HCT116 (cell line): ENCODE data around the gene JPH3. TPM values are rescaled to one million over a fixed set of nuclear protein-coding genes. Genes with fewer than 3 reads are reported as not detected.

Experiments used
- ATAC-seq: fragments of 200-7000 bp; cut with Tn5 transposase; 2 replicates; pipeline ENCODE4 v1.9.1; 2020; ENCODE audit warnings: mild to moderate bottlenecking, moderate library complexity
- BruUV-seq: library from RNA; stranded (reverse); fragments of 400-500 nt; replicated peaks from 2 replicates; lab custom pipeline; 2021; lab: Mats Ljungman, UMichigan
- CTCF ChIA-PET: fragments of 300-600 bp; sonication (Branson Sonifier 250); formaldehyde crosslinking; loops from one replicate; lab custom pipeline; 2021; ENCODE audit warnings: antibody characterized with exemption; lab: Charles Lee
- POLR2A ChIA-PET: fragments of 300-600, 350-600 bp; sonication (Branson Sonifier 250); formaldehyde crosslinking; loops from one replicate; lab custom pipeline; 2021; ENCODE audit warnings: antibody characterized with exemption; lab: Charles Lee
- RAD21 ChIA-PET, 2 experiments: fragments of 300-600 bp; sonication (Branson Sonifier 250); formaldehyde crosslinking; loops; one replicate each; lab custom pipeline; 2023; ENCODE audit warnings: low total read pairs in 2 of 2; ENCODE audit not compliant: uncharacterized antibody in 2 of 2, unreplicated experiment in 2 of 2, low non-redundant PET in 1 of 2; lab: Charles Lee
- DNase-seq: peaks from one replicate; pipeline ENCODE4 v3.0.0-alpha.2; 2010; ENCODE audit warnings: low read depth, low spot score
- H2AFZ ChIP-seq: fragments of 200-600 bp; shearing (Covaris generic), sonication (generic); 2 replicates; pipeline ENCODE4 v1.6.1; 2017; ENCODE audit warnings: low read depth, mixed run types, mixed read lengths, antibody characterized with exemption, low read length; ENCODE audit not compliant: poor library complexity, severe bottlenecking
- H3K27ac ChIP-seq: 2 replicates; pipeline ENCODE4 v1.5.1; 2012; ENCODE audit warnings: low read depth, low read length
- H3K27me3 ChIP-seq: fragments of 200-600 bp; sonication (generic); 2 replicates; pipeline ENCODE4 v1.6.1; 2016; ENCODE audit warnings: mixed run types, low read length, mixed read lengths; ENCODE audit not compliant: insufficient read depth
- H3K36me3 ChIP-seq, 2 experiments: fragments of 200-500 bp in 1 of 2; fragments of 200-600 bp in 1 of 2; sonication (Bioruptor generic) in 1 of 2; sonication (generic) in 1 of 2; 2 replicates each; pipeline versions ENCODE4 v1.5.1 to v1.6.1; 2014 to 2016; ENCODE audit warnings: low read length in 2 of 2, inconsistent platforms in 1 of 2, mixed read lengths in 1 of 2, mixed run types in 1 of 2; ENCODE audit not compliant: insufficient read depth in 2 of 2, control insufficient read depth in 1 of 2
- H3K4me1 ChIP-seq, 2 experiments: fragments of 200-600 bp in 1 of 2; sonication (generic) in 1 of 2; 2 replicates each; pipeline versions ENCODE4 v1.5.1 to v1.6.1; 2012 to 2017; ENCODE audit warnings: low read length in 2 of 2, inconsistent platforms in 1 of 2, mild to moderate bottlenecking in 1 of 2, mixed read lengths in 1 of 2, mixed run types in 1 of 2, moderate library complexity in 1 of 2; ENCODE audit not compliant: insufficient read depth in 2 of 2, control insufficient read depth in 1 of 2
- H3K4me2 ChIP-seq: fragments of 200-600 bp; sonication (generic); 2 replicates; pipeline ENCODE4 v1.6.1; 2017; ENCODE audit warnings: mixed run types, low read length, mixed read lengths
- H3K4me3 ChIP-seq, 2 experiments: fragments of 200-600 bp in 1 of 2; sonication (generic) in 1 of 2; replicated peaks in 1 of 2; 2 replicates each; pipeline ENCODE4 v1.5.1; 2011 to 2016; ENCODE audit warnings: low read length in 2 of 2, control low read depth in 1 of 2, low read depth in 1 of 2, mild to moderate bottlenecking in 1 of 2, mixed read lengths in 1 of 2, mixed run types in 1 of 2
- H3K79me2 ChIP-seq: fragments of 200-600 bp; sonication (generic); 2 replicates; pipeline ENCODE4 v1.6.1; 2017; ENCODE audit warnings: mild to moderate bottlenecking, mixed run types, low read length, moderate library complexity, mixed read lengths; ENCODE audit not compliant: insufficient read depth
- H3K9ac ChIP-seq: fragments of 200-600 bp; sonication (generic); 2 replicates; pipeline ENCODE4 v1.6.1; 2016; ENCODE audit warnings: low read length, mixed read lengths
- H3K9me2 ChIP-seq: fragments of 200-600 bp; sonication (generic), shearing (Covaris generic); 2 replicates; pipeline ENCODE4 v1.6.1; 2017; ENCODE audit warnings: mixed run types, mild to moderate bottlenecking, moderate library complexity; ENCODE audit not compliant: insufficient read depth
- H3K9me3 ChIP-seq, 2 experiments: fragments of 200-500 bp in 1 of 2; fragments of 200-600 bp in 1 of 2; sonication (Bioruptor generic) in 1 of 2; sonication (generic) in 1 of 2; 2 replicates each; pipeline ENCODE4 v1.6.1; 2014 to 2017; ENCODE audit warnings: low read length in 2 of 2, mixed read lengths in 2 of 2, inconsistent platforms in 1 of 2, low read depth in 1 of 2, mild to moderate bottlenecking in 1 of 2, mixed run types in 1 of 2, moderate library complexity in 1 of 2; ENCODE audit not compliant: control insufficient read depth in 1 of 2, insufficient read depth in 1 of 2
- H4K20me1 ChIP-seq: fragments of 200-600 bp; sonication (generic), shearing (Covaris generic); 2 replicates; pipeline ENCODE4 v1.6.1; 2017; ENCODE audit warnings: mixed run types, mild to moderate bottlenecking, moderate library complexity; ENCODE audit not compliant: insufficient read depth
- CBX3 ChIP-seq: IDR thresholded peaks from 2 replicates; pipeline ENCODE4 v1.6.1; 2012; ENCODE audit warnings: low read depth
- ELF1 ChIP-seq: IDR thresholded peaks from 2 replicates; pipeline ENCODE4 v1.6.1; 2012; ENCODE audit warnings: low read depth, borderline replicate concordance
- FOSL1 ChIP-seq: IDR thresholded peaks from 2 replicates; pipeline ENCODE4 v1.6.1; 2012; ENCODE audit warnings: low read depth
- POLR2AphosphoS5 ChIP-seq: IDR thresholded peaks from 2 replicates; pipeline ENCODE4 v1.6.1; 2011; ENCODE audit warnings: mild to moderate bottlenecking, low read depth, low read length, moderate library complexity
- SP1 ChIP-seq: IDR thresholded peaks from 2 replicates; pipeline ENCODE4 v1.6.1; 2012; ENCODE audit warnings: low read depth
- ZFX ChIP-seq: fragments of 450-650 bp; IDR thresholded peaks from 2 replicates; pipeline ENCODE4 v1.6.1; 2017
- intact Hi-C: fragments of 100-400 bp; cut with micrococcal nuclease; formaldehyde crosslinking; loops from 2 replicates; pipeline ENCODE4 v1.10.0; 2022
- total RNA-seq: library from RNA; stranded (reverse); gene quantifications from one replicate; pipeline ENCODE4 v1.2.1, GENCODE V29; 2021; ENCODE audit not compliant: unreplicated experiment
- TF ChIP-seq, protein P1 (sequence below), 3 experiments: fragments of 200-600 bp in 1 of 3; sonication (generic) in 1 of 3; IDR thresholded peaks in 2 of 3; conservative IDR thresholded peaks in 1 of 3; 2 replicates each; pipeline ENCODE4 v1.5.1; 2012 to 2017; ENCODE audit warnings: low read depth in 2 of 3, low read length in 2 of 3, antibody characterized with exemption in 1 of 3, borderline replicate concordance in 1 of 3, control low read depth in 1 of 3, mild to moderate bottlenecking in 1 of 3, mixed read lengths in 1 of 3, mixed run types in 1 of 3, moderate library complexity in 1 of 3; ENCODE audit not compliant: insufficient read depth in 1 of 3
- TF ChIP-seq, protein P2 (sequence below): IDR thresholded peaks from 2 replicates; pipeline ENCODE4 v1.6.1; 2012; ENCODE audit warnings: low read depth

The JPH3 gene
- total RNA-seq, 1 experiment from 2014 or later: 0.10 TPM

DNA sequence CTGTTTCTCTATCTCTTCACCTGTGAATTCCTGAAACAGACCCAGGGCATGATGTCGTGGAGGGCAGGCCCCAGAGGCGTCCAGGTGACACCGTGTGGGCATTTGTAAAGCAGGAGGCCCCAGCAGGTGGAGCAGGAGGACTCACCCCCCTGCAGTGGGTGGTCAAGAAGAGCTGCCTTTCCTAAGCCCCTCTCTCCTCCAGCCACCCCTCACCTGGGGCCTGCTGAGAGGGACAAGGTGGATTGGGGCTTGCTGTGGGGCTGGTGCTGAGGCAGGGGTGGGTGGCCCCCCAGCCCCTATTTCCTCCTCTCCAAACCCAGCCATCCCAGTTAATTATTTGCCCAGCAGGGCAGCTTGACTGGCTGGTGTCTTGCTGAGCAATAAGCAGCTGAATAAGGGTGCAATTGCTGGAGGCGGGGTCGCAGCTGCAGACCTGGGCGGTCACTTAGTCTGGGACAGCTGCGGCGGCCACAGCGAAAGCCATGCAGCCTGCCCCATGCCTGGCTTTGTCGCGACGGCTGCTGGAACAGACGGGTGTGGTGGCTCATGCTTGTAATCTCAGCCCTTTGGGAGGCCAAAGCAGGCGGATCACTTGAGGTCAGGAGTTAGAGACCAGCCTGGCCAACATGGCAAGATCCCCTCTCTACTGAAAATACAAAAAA lies 56.4 kb downstream of the JPH3 start:
- BruUV-seq: no TSS peak
- H2AFZ ChIP-seq: no peak overlapping the region
- ATAC-seq (no peak), DNase-seq (no peak)
- intact Hi-C loops: no loop called here
- no peaks in the 10 kb centered on the region for H3K36me3 ChIP-seq
- CTCF ChIA-PET: interaction anchor here (1.4 kb wide), 1 partner anchor 110 kb away, joined by 6 read pairs; no protein-coding TSS in a partner anchor
- peaks cover 10% of the 10 kb centered on the region; the same call in 1 of the 2 replicates for H3K27me3 ChIP-seq
- RAD21 ChIA-PET: no interaction called here
- no peaks in the 10 kb centered on the region for H3K9me3 ChIP-seq
- no peak overlapping the region for H3K27ac ChIP-seq
- H4K20me1 ChIP-seq: no peaks in the 10 kb centered on the region
- H3K4me3 ChIP-seq: no peak overlapping the region
- no peak overlapping the region for H3K9ac ChIP-seq
- TF ChIP-seq FOSL1 (no peak), SP1 (no peak), ZFX (no peak), CBX3 (no peak), POLR2AphosphoS5 (no peak), ELF1 (no peak)
- TF ChIP-seq, protein P1, sequence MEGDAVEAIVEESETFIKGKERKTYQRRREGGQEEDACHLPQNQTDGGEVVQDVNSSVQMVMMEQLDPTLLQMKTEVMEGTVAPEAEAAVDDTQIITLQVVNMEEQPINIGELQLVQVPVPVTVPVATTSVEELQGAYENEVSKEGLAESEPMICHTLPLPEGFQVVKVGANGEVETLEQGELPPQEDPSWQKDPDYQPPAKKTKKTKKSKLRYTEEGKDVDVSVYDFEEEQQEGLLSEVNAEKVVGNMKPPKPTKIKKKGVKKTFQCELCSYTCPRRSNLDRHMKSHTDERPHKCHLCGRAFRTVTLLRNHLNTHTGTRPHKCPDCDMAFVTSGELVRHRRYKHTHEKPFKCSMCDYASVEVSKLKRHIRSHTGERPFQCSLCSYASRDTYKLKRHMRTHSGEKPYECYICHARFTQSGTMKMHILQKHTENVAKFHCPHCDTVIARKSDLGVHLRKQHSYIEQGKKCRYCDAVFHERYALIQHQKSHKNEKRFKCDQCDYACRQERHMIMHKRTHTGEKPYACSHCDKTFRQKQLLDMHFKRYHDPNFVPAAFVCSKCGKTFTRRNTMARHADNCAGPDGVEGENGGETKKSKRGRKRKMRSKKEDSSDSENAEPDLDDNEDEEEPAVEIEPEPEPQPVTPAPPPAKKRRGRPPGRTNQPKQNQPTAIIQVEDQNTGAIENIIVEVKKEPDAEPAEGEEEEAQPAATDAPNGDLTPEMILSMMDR (IDR thresholded peaks at IDR 0.05 in 2 of 3, conservative IDR thresholded peaks at IDR 0.05 in 1 of 3; ENCODE audit: borderline replicate concordance in 1 of 3, insufficient read depth in 1 of 3, low read depth in 2 of 3, low read length in 2 of 3): no peak
- TF ChIP-seq, protein P2, sequence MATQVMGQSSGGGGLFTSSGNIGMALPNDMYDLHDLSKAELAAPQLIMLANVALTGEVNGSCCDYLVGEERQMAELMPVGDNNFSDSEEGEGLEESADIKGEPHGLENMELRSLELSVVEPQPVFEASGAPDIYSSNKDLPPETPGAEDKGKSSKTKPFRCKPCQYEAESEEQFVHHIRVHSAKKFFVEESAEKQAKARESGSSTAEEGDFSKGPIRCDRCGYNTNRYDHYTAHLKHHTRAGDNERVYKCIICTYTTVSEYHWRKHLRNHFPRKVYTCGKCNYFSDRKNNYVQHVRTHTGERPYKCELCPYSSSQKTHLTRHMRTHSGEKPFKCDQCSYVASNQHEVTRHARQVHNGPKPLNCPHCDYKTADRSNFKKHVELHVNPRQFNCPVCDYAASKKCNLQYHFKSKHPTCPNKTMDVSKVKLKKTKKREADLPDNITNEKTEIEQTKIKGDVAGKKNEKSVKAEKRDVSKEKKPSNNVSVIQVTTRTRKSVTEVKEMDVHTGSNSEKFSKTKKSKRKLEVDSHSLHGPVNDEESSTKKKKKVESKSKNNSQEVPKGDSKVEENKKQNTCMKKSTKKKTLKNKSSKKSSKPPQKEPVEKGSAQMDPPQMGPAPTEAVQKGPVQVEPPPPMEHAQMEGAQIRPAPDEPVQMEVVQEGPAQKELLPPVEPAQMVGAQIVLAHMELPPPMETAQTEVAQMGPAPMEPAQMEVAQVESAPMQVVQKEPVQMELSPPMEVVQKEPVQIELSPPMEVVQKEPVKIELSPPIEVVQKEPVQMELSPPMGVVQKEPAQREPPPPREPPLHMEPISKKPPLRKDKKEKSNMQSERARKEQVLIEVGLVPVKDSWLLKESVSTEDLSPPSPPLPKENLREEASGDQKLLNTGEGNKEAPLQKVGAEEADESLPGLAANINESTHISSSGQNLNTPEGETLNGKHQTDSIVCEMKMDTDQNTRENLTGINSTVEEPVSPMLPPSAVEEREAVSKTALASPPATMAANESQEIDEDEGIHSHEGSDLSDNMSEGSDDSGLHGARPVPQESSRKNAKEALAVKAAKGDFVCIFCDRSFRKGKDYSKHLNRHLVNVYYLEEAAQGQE: no peak
- no peaks in the 10 kb centered on the region for H3K9me2 ChIP-seq
- H3K79me2 ChIP-seq: no peaks in the 10 kb centered on the region
- POLR2A ChIA-PET: no interaction called here
- H3K4me2 ChIP-seq: no peak overlapping the region
- peaks cover 0 to 4% of the 10 kb centered on the region in 2 experiments; a peak in 1 of 4 replicates for H3K4me1 ChIP-seq
